B cell (primary cell): ENCODE data around the gene KDM5B. TPM values are rescaled to one million over a fixed set of nuclear protein-coding genes. Genes with fewer than 3 reads are reported as not detected.

Source experiments
- ATAC-seq: fragments of 200-7000 bp; cut with Tn5 transposase; one replicate; pipeline ENCODE4 v1.10.0; 2021; ENCODE audit warnings: low read depth, mild to moderate bottlenecking, moderate number of reproducible peaks, moderate library complexity
- CTCF ChIA-PET: fragments of 350-600 bp; sonication (Branson Sonifier 250); formaldehyde crosslinking; loops from one replicate; lab custom pipeline; 2021; ENCODE audit warnings: antibody characterized with exemption, inconsistent platforms; lab: Charles Lee
- POLR2A ChIA-PET: fragments of 350-600 bp; sonication (Branson Sonifier 250); formaldehyde crosslinking; loops from one replicate; lab custom pipeline; 2021; ENCODE audit warnings: antibody characterized with exemption; lab: Charles Lee
- DNase-seq: peaks from one replicate; pipeline ENCODE4 v3.0.0; 2013
- H2AFZ ChIP-seq: 2 replicates; pipeline ENCODE4 v1.6.1; 2012; ENCODE audit warnings: mild to moderate bottlenecking, low read depth, low read length; ENCODE audit not compliant: insufficient read depth, poor library complexity, severe bottlenecking
- H3K27ac ChIP-seq, 2 donors: 1 replicate in 1 of 2; 2 replicates in 1 of 2; pipeline ENCODE4 v1.5.1; 2012 to 2013; ENCODE audit warnings: low read length in 2 of 2, mild to moderate bottlenecking in 2 of 2, moderate library complexity in 1 of 2
- H3K27me3 ChIP-seq, 4 experiments: fragments of 200-600 bp in 1 of 4; sonication (generic) in 1 of 4; replicated peaks in 1 of 4; 1 replicate in 2 of 4; 2 replicates in 2 of 4; pipeline versions ENCODE4 v1.6.1 to v1.7.0; 2013 to 2016; ENCODE audit warnings: low read length in 3 of 4, mild to moderate bottlenecking in 2 of 4, mixed read lengths in 1 of 4, moderate library complexity in 1 of 4; ENCODE audit not compliant: insufficient read depth in 4 of 4, control insufficient read depth in 3 of 4; ENCODE audit errors: control extremely low read depth in 1 of 4
- H3K36me3 ChIP-seq, 2 experiments: replicated peaks in 1 of 2; 1 replicate in 1 of 2; 2 replicates in 1 of 2; pipeline versions ENCODE4 v1.6.1 to v1.7.1; 2013; ENCODE audit warnings: low read length in 1 of 2; ENCODE audit not compliant: insufficient read depth in 2 of 2, control insufficient read depth in 1 of 2; ENCODE audit errors: control extremely low read depth in 1 of 2, extremely low read depth in 1 of 2
- H3K4me1 ChIP-seq, 2 donors: fragments of 200-600 bp in 1 of 2; sonication (generic) in 1 of 2; 1 replicate in 1 of 2; 2 replicates in 1 of 2; pipeline versions ENCODE4 v1.5.1 to v1.6.1; 2013 to 2017; ENCODE audit warnings: low read length in 2 of 2; ENCODE audit not compliant: control insufficient read depth in 2 of 2, insufficient read depth in 2 of 2
- H3K4me2 ChIP-seq: replicated peaks from 2 replicates; pipeline ENCODE3; 2012; ENCODE audit warnings: mild to moderate bottlenecking, low read depth, low read length; ENCODE audit not compliant: poor library complexity, severe bottlenecking
- H3K4me3 ChIP-seq, 5 experiments: fragments of 200-600 bp in 1 of 5; sonication (generic) in 1 of 5; 1 replicate in 3 of 5; 2 replicates in 2 of 5; pipeline versions ENCODE4 v1.5.1 to v1.7.0; 2011 to 2016; ENCODE audit warnings: low read length in 4 of 5, mild to moderate bottlenecking in 4 of 5, low read depth in 2 of 5, control low read depth in 1 of 5, moderate library complexity in 1 of 5; ENCODE audit not compliant: insufficient read depth in 1 of 5; ENCODE audit errors: control extremely low read depth in 1 of 5, extremely low read depth in 1 of 5
- H3K79me2 ChIP-seq: fragments of 200-600 bp; sonication (generic); one replicate; pipeline ENCODE4 v1.6.0; 2016; ENCODE audit warnings: low read length; ENCODE audit not compliant: control insufficient read depth, insufficient read depth
- H3K9ac ChIP-seq: fragments of 200-600 bp; sonication (generic); 2 replicates; pipeline ENCODE4 v1.6.1; 2017; ENCODE audit warnings: mild to moderate bottlenecking, low read length, moderate library complexity
- H3K9me3 ChIP-seq, 3 donors: one replicate each; pipeline versions ENCODE4 v1.6.1 to v1.7.1; 2013; ENCODE audit warnings: low read length in 2 of 3; ENCODE audit not compliant: control insufficient read depth in 2 of 3, insufficient read depth in 1 of 3; ENCODE audit errors: control extremely low read depth in 1 of 3
- H4K20me1 ChIP-seq: 2 replicates; pipeline ENCODE4 v1.6.0; 2012; ENCODE audit warnings: mild to moderate bottlenecking, low read length; ENCODE audit not compliant: insufficient read depth, control insufficient read depth, poor library complexity, severe bottlenecking
- H3K27ac Mint-ChIP-seq: one replicate; pipeline ENCODE4 v1.8.0; 2021; ENCODE audit warnings: mixed read lengths
- H3K27me3 Mint-ChIP-seq: one replicate; pipeline ENCODE4 v1.8.0; 2021; ENCODE audit warnings: mixed read lengths
- H3K4me1 Mint-ChIP-seq: one replicate; pipeline ENCODE4 v1.8.0; 2021; ENCODE audit warnings: mixed read lengths
- H3K4me3 Mint-ChIP-seq: one replicate; pipeline ENCODE4 v1.8.0; 2021; ENCODE audit warnings: mixed read lengths
- H3K9me3 Mint-ChIP-seq: one replicate; pipeline ENCODE4 v1.8.0; 2022; ENCODE audit warnings: mixed read lengths; ENCODE audit not compliant: insufficient read depth
- EZH2 ChIP-seq: IDR thresholded peaks from 2 replicates; pipeline ENCODE4 v1.6.1; 2012; ENCODE audit warnings: borderline replicate concordance, low read depth, mild to moderate bottlenecking, moderate library complexity, low read length; ENCODE audit not compliant: insufficient read depth, poor library complexity, severe bottlenecking
- WGBS: methylation state at CpG from one replicate; pipeline ENCODE4 v1.1.5; 2013; ENCODE audit warnings: missing lambda C conversion rate; ENCODE audit not compliant: insufficient coverage; 5-methylcytosine and 5-hydroxymethylcytosine counted together
- intact Hi-C: fragments of 100-400 bp; cut with micrococcal nuclease; formaldehyde crosslinking; loops from one replicate; pipeline ENCODE4 v1.10.0; 2022
- polyA plus RNA-seq: library from polyadenylated mRNA; depleted of rRNA; stranded (reverse); fragments of >200 nt; gene quantifications from 2 replicates; pipeline ENCODE4 v1.2.3, GENCODE V29; 2012
- total RNA-seq, 2 donors: library from RNA; stranded (reverse); fragments of 120-200 nt in 1 of 2; gene quantifications; 1 replicate in 1 of 2; 2 replicates in 1 of 2; pipeline versions ENCODE4 v1.2.3 to v1.2.4, GENCODE V29; 2013 to 2022
- TF ChIP-seq, protein P1 (sequence below): fragments of 200-600 bp; IDR thresholded peaks from one replicate; pipeline ENCODE4 v1.8.0; 2022; ENCODE audit warnings: antibody characterized with exemption, mild to moderate bottlenecking

The KDM5B gene
- total and polyA plus RNA-seq, 2 donors (not counting 1 experiment from before 2014, with no cell fraction given), result 11.2 to 62.7 TPM

- no peaks in the 10 kb centered on the region for H4K20me1 ChIP-seq
- H3K9me3 Mint-ChIP-seq, result no peaks in the 10 kb centered on the region
- H3K27me3 ChIP-seq, result peaks cover 0 to 64% (median 21%) of the 10 kb centered on the region in 4 experiments
- DNase-seq (no peak), ATAC-seq (no peak)
- intact Hi-C loops, result no loop called here
- no peak within 1 kb of the TSS for H3K27ac ChIP-seq
- peak within 1 kb of the TSS; percentile 22 for H2AFZ ChIP-seq
- peaks cover 8% of the 10 kb centered on the region for H3K4me1 Mint-ChIP-seq
- WGBS, result 6% methylated on average over 57 of the region's 64 CpGs
- no peak within 1 kb of the TSS for H3K4me3 ChIP-seq
- H3K79me2 ChIP-seq, result no peaks in the 10 kb centered on the region
- peak within 1 kb of the TSS; percentile 15 for H3K9ac ChIP-seq
- POLR2A ChIA-PET, result no interaction called here
- no peak within 1 kb of the TSS for H3K27ac Mint-ChIP-seq
- peak within 1 kb of the TSS; percentile 53 for H3K4me2 ChIP-seq
- H3K36me3 ChIP-seq, result no peaks in the 10 kb centered on the region
- no peak within 1 kb of the TSS for H3K4me3 Mint-ChIP-seq
- peaks cover 64% of the 10 kb centered on the region for H3K27me3 Mint-ChIP-seq
- no peaks in the 10 kb centered on the region for H3K9me3 ChIP-seq
- CTCF ChIA-PET, result interaction anchor here (1.6 kb wide), 1 partner anchor 10 kb away, joined by 6 read pairs; no protein-coding TSS in a partner anchor
- peaks cover 9 to 14% of the 10 kb centered on the region in 2 donors for H3K4me1 ChIP-seq
- TF ChIP-seq, protein P1, sequence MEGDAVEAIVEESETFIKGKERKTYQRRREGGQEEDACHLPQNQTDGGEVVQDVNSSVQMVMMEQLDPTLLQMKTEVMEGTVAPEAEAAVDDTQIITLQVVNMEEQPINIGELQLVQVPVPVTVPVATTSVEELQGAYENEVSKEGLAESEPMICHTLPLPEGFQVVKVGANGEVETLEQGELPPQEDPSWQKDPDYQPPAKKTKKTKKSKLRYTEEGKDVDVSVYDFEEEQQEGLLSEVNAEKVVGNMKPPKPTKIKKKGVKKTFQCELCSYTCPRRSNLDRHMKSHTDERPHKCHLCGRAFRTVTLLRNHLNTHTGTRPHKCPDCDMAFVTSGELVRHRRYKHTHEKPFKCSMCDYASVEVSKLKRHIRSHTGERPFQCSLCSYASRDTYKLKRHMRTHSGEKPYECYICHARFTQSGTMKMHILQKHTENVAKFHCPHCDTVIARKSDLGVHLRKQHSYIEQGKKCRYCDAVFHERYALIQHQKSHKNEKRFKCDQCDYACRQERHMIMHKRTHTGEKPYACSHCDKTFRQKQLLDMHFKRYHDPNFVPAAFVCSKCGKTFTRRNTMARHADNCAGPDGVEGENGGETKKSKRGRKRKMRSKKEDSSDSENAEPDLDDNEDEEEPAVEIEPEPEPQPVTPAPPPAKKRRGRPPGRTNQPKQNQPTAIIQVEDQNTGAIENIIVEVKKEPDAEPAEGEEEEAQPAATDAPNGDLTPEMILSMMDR, result no peak
- TF ChIP-seq EZH2, result no peak
Measured at GRCh38 chr1:202710070-202711045, 97.9 kb downstream of the KDM5B start, which contains the start of gene SYT2. Gene SYT2 (minus strand): TSS chr1:202710454. CDS start chr1:202605772, 104,682 bp downstream.
